GM12878 (cell line): Measurements from ENCODE around the gene ZNF227. TPM values are rescaled to one million over a fixed set of nuclear protein-coding genes. Genes with fewer than 3 reads are reported as not detected.

Experiments used
- ATAC-seq: fragments of 200-7000 bp; cut with Tn5 transposase; 3 replicates; pipeline ENCODE4 v1.9.1; 2020; ENCODE audit warnings: mild to moderate bottlenecking, moderate library complexity
- BruUV-seq: library from RNA; stranded (reverse); fragments of 400-500 nt; replicated peaks from 2 replicates; lab custom pipeline; 2021; lab: Mats Ljungman, UMichigan
- CTCF ChIA-PET: fragments of 300-600 bp; sonication (Branson Sonifier 250); formaldehyde crosslinking; extraction: SDS; loops from one replicate; lab custom pipeline; 2021; ENCODE audit warnings: inconsistent platforms; lab: Yijun Ruan, JAX
- POLR2A ChIA-PET: fragments of 350-600 bp; formaldehyde crosslinking; extraction: SDS; loops from one replicate; lab custom pipeline; 2021; ENCODE audit warnings: inconsistent platforms; lab: Charles Lee
- RAD21 ChIA-PET: fragments of 300-600 bp; sonication (Branson Sonifier 250); formaldehyde crosslinking; loops from one replicate; lab custom pipeline; 2023; ENCODE audit warnings: antibody characterized with exemption; ENCODE audit not compliant: unreplicated experiment; lab: Charles Lee
- SMC1A ChIA-PET: fragments of 300-600 bp; sonication (Branson Sonifier 250); formaldehyde crosslinking; loops from one replicate; lab custom pipeline; 2023; ENCODE audit not compliant: unreplicated experiment, uncharacterized antibody; lab: Charles Lee
- DNase-seq: peaks from one replicate; pipeline ENCODE4 v3.0.0-alpha.2; 2011; ENCODE audit warnings: low read depth, low spot score
- FAIRE-seq: peaks from 3 replicates; lab custom pipeline; 2011; peaks lifted over from hg19 to GRCh38; lab: Jason Lieb, UNC
- H2AFZ ChIP-seq: 2 replicates; pipeline ENCODE4 v1.6.0; 2011; ENCODE audit warnings: low read depth, low read length, control low read depth; ENCODE audit not compliant: control insufficient read depth
- H3K27ac ChIP-seq: 2 replicates; pipeline ENCODE4 v1.5.1; 2011; ENCODE audit warnings: control low read depth; ENCODE audit not compliant: control insufficient read depth, insufficient read depth
- H3K27me3 ChIP-seq, 2 experiments: replicated peaks in 1 of 2; 2 replicates each; pipeline versions ENCODE4 v1.6.0 to v1.6.1; 2011; ENCODE audit warnings: low read length in 1 of 2; ENCODE audit not compliant: control insufficient read depth in 2 of 2, insufficient read depth in 2 of 2
- H3K36me3 ChIP-seq, 2 experiments: 2 replicates each; pipeline ENCODE4 v1.5.1; 2011; ENCODE audit warnings: low read length in 1 of 2; ENCODE audit not compliant: control insufficient read depth in 2 of 2, insufficient read depth in 2 of 2
- H3K4me1 ChIP-seq: 2 replicates; pipeline ENCODE4 v1.6.1; 2011; ENCODE audit warnings: mild to moderate bottlenecking, low read length, moderate library complexity, mixed read lengths; ENCODE audit not compliant: control insufficient read depth, insufficient read depth
- H3K4me2 ChIP-seq: 2 replicates; pipeline ENCODE4 v1.6.0; 2011; ENCODE audit warnings: control low read depth; ENCODE audit not compliant: control insufficient read depth, insufficient read depth
- H3K4me3 ChIP-seq: fragments of 200-600 bp; sonication (generic); 2 replicates; pipeline ENCODE4 v1.5.1; 2016
- H3K79me2 ChIP-seq: 2 replicates; pipeline ENCODE4 v1.6.0; 2011; ENCODE audit warnings: low read length; ENCODE audit not compliant: control insufficient read depth, insufficient read depth
- H3K9ac ChIP-seq: 2 replicates; pipeline ENCODE4 v1.8.0; 2011; ENCODE audit warnings: low read length, control low read depth, mixed read lengths; ENCODE audit not compliant: control insufficient read depth, insufficient read depth
- H3K9me3 ChIP-seq: replicated peaks from 3 replicates; pipeline ENCODE4 v1.5.1; 2011; ENCODE audit warnings: mild to moderate bottlenecking, low read length; ENCODE audit not compliant: control insufficient read depth, insufficient read depth
- H4K20me1 ChIP-seq: 2 replicates; pipeline ENCODE4 v1.6.0; 2011; ENCODE audit not compliant: control insufficient read depth, insufficient read depth
- BCL11A ChIP-seq: IDR thresholded peaks from 2 replicates; pipeline ENCODE4 v1.6.1; 2011; ENCODE audit warnings: low read depth, low read length
- BHLHE40 ChIP-seq, 2 experiments: fragments of 450-650 bp in 1 of 2; IDR thresholded peaks; 2 replicates each; pipeline ENCODE4 v1.6.1; 2011 to 2017; ENCODE audit warnings: low read depth in 2 of 2, borderline replicate concordance in 1 of 2, improper control_type of control experiment in 1 of 2, low read length in 1 of 2, mild to moderate bottlenecking in 1 of 2
- CREM ChIP-seq: IDR thresholded peaks from 2 replicates; pipeline ENCODE4 v1.6.1; 2014; ENCODE audit warnings: antibody characterized with exemption, low read depth
- ESRRA ChIP-seq: IDR thresholded peaks from 2 replicates; pipeline ENCODE4 v1.6.1; 2012; ENCODE audit warnings: mild to moderate bottlenecking, low read length, improper control_type of control experiment
- GABPA ChIP-seq: IDR thresholded peaks from 2 replicates; pipeline ENCODE4 v1.6.1; 2014; ENCODE audit warnings: antibody characterized with exemption, low read depth, mild to moderate bottlenecking, inconsistent platforms
- HCFC1 ChIP-seq: fragments of 150-350 bp; IDR thresholded peaks from 2 replicates; pipeline ENCODE4 v1.6.1; 2014; ENCODE audit warnings: low read length
- IKZF1 ChIP-seq: fragments of 450-650 bp; conservative IDR thresholded peaks from 2 replicates; pipeline ENCODE4 v1.6.1; 2017; ENCODE audit warnings: antibody characterized with exemption, mild to moderate bottlenecking
- LARP7 ChIP-seq: fragments of 450-650 bp; IDR thresholded peaks from 2 replicates; pipeline ENCODE4 v1.6.1; 2017; ENCODE audit warnings: mild to moderate bottlenecking
- MTA2 ChIP-seq: fragments of 450-650 bp; IDR thresholded peaks from 2 replicates; pipeline ENCODE4 v1.6.1; 2016; ENCODE audit warnings: low read depth, mild to moderate bottlenecking, moderate library complexity
- MTA3 ChIP-seq: IDR thresholded peaks from 2 replicates; pipeline ENCODE4 v1.6.1; 2012; ENCODE audit warnings: low read length, inconsistent platforms, borderline replicate concordance
- SUZ12 ChIP-seq: fragments of 200-600 bp; sonication (generic); IDR thresholded peaks from one replicate; pipeline ENCODE4 v1.6.1; 2018; ENCODE audit warnings: antibody characterized with exemption, mild to moderate bottlenecking; ENCODE audit not compliant: unreplicated experiment
- WGBS: methylation state at CpG from one replicate; pipeline ENCODE4 v1.1.6; 2016; ENCODE audit warnings: low lambda C conversion rate; ENCODE audit not compliant: insufficient replicate concordance, insufficient coverage; ENCODE audit errors: missing lambda C conversion rate; 5-methylcytosine and 5-hydroxymethylcytosine counted together
- in situ Hi-C: fragments of 300-500 bp; cut with MboI; formaldehyde crosslinking; loops from 9 replicates; pipeline ENCODE4 v1.14.3; 2018; ENCODE audit warnings: mixed read lengths
- intact Hi-C: fragments of 100-400 bp; cut with micrococcal nuclease; formaldehyde crosslinking; loops from one replicate; pipeline ENCODE4 v1.14.2; 2022; ENCODE audit not compliant: unreplicated experiment
- polyA plus RNA-seq, 11 experiments: library from polyadenylated mRNA; depleted of rRNA in 4 of 11; unstranded in 6 of 11; stranded (reverse) in 5 of 11; fragments of >200 nt; fragmentation: Nextera tagmentation in 4 of 11; fragmentation: Illumina TruSeq in 1 of 11; extraction: Ambion mirVana in 4 of 11; extraction: Trizol in 1 of 11; gene quantifications; 1 replicate in 1 of 11; 2 replicates in 10 of 11; pipeline versions ENCODE4 v1.2.1 to v1.2.3, GENCODE V29; 2011 to 2016; ENCODE audit warnings: inconsistent platforms in 2 of 11, missing spikeins in 2 of 11, low read depth in 1 of 11
- total RNA-seq, 4 experiments: library from RNA; depleted of rRNA in 3 of 4; stranded (reverse); fragments of >200 nt in 3 of 4; fragmentation: Illumina TruSeq in 1 of 4; extraction: Trizol in 1 of 4; gene quantifications; 2 replicates each; pipeline versions ENCODE4 v1.2.1 to v1.2.3, GENCODE V29; 2013 to 2021
- TF ChIP-seq, protein P1 (sequence below): fragments of 450-650 bp; IDR thresholded peaks from 2 replicates; pipeline ENCODE4 v1.6.1; 2017; ENCODE audit warnings: borderline replicate concordance

Gene ZNF227
- total and polyA plus RNA-seq, 10 of the 15 experiments (the other 5 are each of a cell fraction or from before 2014, with no cell fraction given): 4.3 to 22.9 (median 13.0) TPM

GRCh38 chr19:44277331-44277730, 65.0 kb downstream of the ZNF227 start:
- no peak for ATAC-seq
- WGBS: 32% methylated on average over 1 of the region's 1 CpG
- Histone ChIP-seq H3K4me2 (no peak overlapping the region), H3K4me1 (no peaks in the 10 kb centered on the region), H3K4me3 (no peak overlapping the region), H3K79me2 (no peaks in the 10 kb centered on the region)
- SMC1A ChIA-PET: no interaction called here
- TF ChIP-seq BCL11A (no peak), BHLHE40 (IDR thresholded peaks at IDR 0.05; ENCODE audit: borderline replicate concordance in 1 of 2, low read depth in 2 of 2, low read length in 1 of 2) (no peak), IKZF1 (no peak)
- TF ChIP-seq, all 136 proteins: peak for 0
- intact Hi-C loops (no loop called here), in situ Hi-C loops (no loop called here)
- Histone ChIP-seq H3K27me3 (no peaks in the 10 kb centered on the region), H3K27ac (no peak overlapping the region), H4K20me1 (no peaks in the 10 kb centered on the region), H3K9me3 (no peaks in the 10 kb centered on the region; the same call in 2 of the 3 replicates), H2AFZ (no peak overlapping the region), H3K9ac (no peak overlapping the region), H3K36me3 (no peaks in the 10 kb centered on the region)
- FAIRE-seq: no peak
- DNase-seq: no peak
- BruUV-seq: no TSS peak
- CTCF ChIA-PET: no interaction called here
- POLR2A ChIA-PET: no interaction called here
- RAD21 ChIA-PET: no interaction called here

DNA sequence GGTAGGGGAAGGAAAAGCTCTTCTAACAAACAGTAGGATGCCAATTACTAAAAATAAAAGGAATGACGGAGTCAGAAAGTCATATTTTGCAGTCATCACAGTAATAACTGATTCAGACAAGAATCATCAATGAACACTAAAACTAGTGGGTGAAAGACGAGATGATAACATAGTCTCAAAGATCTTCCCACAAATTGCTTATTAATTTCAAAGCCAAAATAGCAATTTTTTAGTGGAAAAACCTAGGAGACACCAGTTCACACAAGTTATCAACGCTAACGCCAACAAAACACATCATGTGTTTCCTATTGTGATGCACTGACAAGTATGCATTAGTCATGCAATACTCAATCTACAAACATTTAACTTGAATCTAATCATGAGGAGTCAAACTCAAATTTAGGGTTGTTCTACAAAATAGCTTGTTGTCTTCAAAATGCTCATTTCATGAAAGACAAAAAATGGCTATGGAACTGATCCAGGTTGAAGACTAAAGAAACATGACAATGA, 65.9 kb downstream of the ZNF227 start:
- Histone ChIP-seq H3K9ac (no peak overlapping the region), H4K20me1 (no peaks in the 10 kb centered on the region), H3K9me3 (no peaks in the 10 kb centered on the region; the same call in 2 of the 3 replicates), H3K4me3 (no peak overlapping the region), H3K27me3 (no peaks in the 10 kb centered on the region), H3K36me3 (no peaks in the 10 kb centered on the region), H3K27ac (no peak overlapping the region), H3K79me2 (no peaks in the 10 kb centered on the region), H2AFZ (no peak overlapping the region), H3K4me2 (no peak overlapping the region), H3K4me1 (no peaks in the 10 kb centered on the region)
- FAIRE-seq: no peak
- in situ Hi-C loops: no loop called here
- ChIA-PET SMC1A (no interaction called here), CTCF (no interaction called here), POLR2A (no interaction called here), RAD21 (no interaction called here)
- no peak for DNase-seq
- BruUV-seq: no TSS peak
- WGBS: 71% methylated on average over 4 of the region's 4 CpGs
- intact Hi-C loops: no loop called here
- ATAC-seq: no peak
- no peak for TF ChIP-seq MTA2
- TF ChIP-seq HCFC1: no peak
- no peak for TF ChIP-seq CREM
- TF ChIP-seq ESRRA: no peak
- no peak for TF ChIP-seq GABPA
- no peak for TF ChIP-seq BHLHE40 (IDR thresholded peaks at IDR 0.05; ENCODE audit: borderline replicate concordance in 1 of 2, low read depth in 2 of 2, low read length in 1 of 2)
- TF ChIP-seq LARP7: no peak
- TF ChIP-seq, protein P1, sequence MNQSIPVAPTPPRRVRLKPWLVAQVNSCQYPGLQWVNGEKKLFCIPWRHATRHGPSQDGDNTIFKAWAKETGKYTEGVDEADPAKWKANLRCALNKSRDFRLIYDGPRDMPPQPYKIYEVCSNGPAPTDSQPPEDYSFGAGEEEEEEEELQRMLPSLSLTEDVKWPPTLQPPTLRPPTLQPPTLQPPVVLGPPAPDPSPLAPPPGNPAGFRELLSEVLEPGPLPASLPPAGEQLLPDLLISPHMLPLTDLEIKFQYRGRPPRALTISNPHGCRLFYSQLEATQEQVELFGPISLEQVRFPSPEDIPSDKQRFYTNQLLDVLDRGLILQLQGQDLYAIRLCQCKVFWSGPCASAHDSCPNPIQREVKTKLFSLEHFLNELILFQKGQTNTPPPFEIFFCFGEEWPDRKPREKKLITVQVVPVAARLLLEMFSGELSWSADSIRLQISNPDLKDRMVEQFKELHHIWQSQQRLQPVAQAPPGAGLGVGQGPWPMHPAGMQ: no peak
- no peak for TF ChIP-seq SUZ12
- no peak for TF ChIP-seq MTA3
